ENCODE data around the gene NEK7. TPM values are rescaled to one million over a fixed set of nuclear protein-coding genes. Genes with fewer than 3 reads are reported as not detected.

NEK7 gene
- total RNA-seq, 3 donors from 2014 or later = 58.4 to 110 (median 60.3) TPM

DNA sequence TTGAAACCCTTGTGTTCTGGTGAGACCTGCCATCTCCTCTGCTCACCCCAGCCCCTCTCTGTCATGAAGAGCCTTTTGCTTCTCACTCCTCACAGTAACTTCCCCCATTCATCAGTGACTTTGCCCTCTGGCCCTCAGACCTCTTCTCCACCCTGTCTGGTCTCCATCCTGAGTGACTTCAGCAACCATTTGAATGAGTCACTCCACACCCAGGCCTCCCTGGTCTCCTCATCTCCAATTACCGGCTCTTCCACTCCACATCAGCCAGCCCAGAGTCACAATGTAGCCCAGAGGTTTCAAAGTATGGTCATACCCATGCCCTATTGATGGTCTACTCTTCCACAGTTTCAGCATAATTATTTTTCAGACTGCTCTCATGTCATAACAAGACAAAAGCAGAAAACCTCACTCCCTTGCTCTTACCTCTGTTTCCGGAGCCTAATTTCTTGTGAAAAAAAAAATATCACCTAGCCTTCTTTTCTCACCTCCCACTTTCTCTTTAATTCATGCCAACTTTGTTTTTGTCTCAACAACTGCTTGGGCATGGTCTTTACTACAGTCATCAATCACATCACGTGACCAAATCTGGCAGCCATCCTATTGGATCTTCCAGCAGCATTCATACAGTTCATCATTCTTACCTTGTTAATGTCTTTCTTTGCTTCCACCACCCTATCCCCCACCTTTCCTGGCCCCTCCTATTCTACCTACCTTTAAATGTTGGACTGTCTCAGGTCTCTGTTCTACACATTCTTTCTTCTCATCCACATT is 35.6 kb upstream of the NEK7 start:
- H3K9me3 ChIP-seq = no peaks in the 10 kb centered on the region
- intact Hi-C loops (cut with DNase I, micrococcal nuclease) = no loop called here
- no peaks in the 10 kb centered on the region for H3K4me1 ChIP-seq (ENCODE audit: low read depth)
- ATAC-seq (peak; percentile 16), DNase-seq (no peak)
- TF ChIP-seq CTCF (IDR thresholded peaks at IDR 0.05) = no peak
- H3K36me3 ChIP-seq (ENCODE audit: low read depth) = no peaks in the 10 kb centered on the region
- H3K4me3 ChIP-seq = no peak overlapping the region

DNA sequence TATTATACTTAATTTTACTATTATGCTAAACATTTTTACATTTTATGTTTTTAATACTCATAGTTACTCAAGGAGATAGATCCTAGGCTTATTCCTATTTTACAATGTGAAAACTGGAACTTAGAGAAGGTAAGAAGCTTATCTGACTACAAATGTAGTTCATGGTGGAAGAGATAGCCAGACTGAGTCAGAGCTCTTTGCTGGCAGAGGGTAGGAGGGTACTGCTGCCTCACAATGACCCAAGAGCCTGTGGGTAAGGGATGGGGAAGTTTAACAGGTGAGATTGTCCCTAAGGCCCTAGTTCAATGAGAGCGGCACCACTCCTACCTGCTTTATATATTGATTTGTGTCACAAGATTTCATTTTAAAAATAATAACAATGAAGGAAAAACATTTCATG is 34.1 kb upstream of the NEK7 start:
- H3K4me3 ChIP-seq = no peak overlapping the region
- no peaks in the 10 kb centered on the region for H3K9me3 ChIP-seq
- H3K4me1 ChIP-seq (ENCODE audit: low read depth) = no peaks in the 10 kb centered on the region
- DNase-seq (no peak), ATAC-seq (no peak)
- H3K36me3 ChIP-seq (ENCODE audit: low read depth) = no peaks in the 10 kb centered on the region
- TF ChIP-seq CTCF (IDR thresholded peaks at IDR 0.05) = no peak
- intact Hi-C loops (cut with DNase I, micrococcal nuclease) = no loop called here

GRCh38 chr1:198123133-198123532 is 33.7 kb upstream of the NEK7 start:
- H3K4me1 ChIP-seq (ENCODE audit: low read depth) = no peaks in the 10 kb centered on the region
- DNase-seq = no peak
- intact Hi-C loops (cut with DNase I, micrococcal nuclease) = no loop called here

GRCh38 chr1:198124673-198125072 is 32.1 kb upstream of the NEK7 start:
- TF ChIP-seq CTCF (IDR thresholded peaks at IDR 0.05) = no peak
- H3K36me3 ChIP-seq (ENCODE audit: low read depth) = no peaks in the 10 kb centered on the region
- ATAC-seq (no peak), DNase-seq (no peak)
- intact Hi-C loops (cut with DNase I, micrococcal nuclease) = no loop called here
- no peak overlapping the region for H3K4me3 ChIP-seq
- no peaks in the 10 kb centered on the region for H3K4me1 ChIP-seq (ENCODE audit: low read depth)
- no peaks in the 10 kb centered on the region for H3K9me3 ChIP-seq

More at GRCh38 chr1:198123133-198123532, 33.7 kb upstream of the NEK7 start:
- H3K9me3 ChIP-seq = no peaks in the 10 kb centered on the region
- ATAC-seq = no peak
- H3K4me3 ChIP-seq = no peak overlapping the region
- no peak for TF ChIP-seq CTCF (IDR thresholded peaks at IDR 0.05)
- H3K36me3 ChIP-seq (ENCODE audit: low read depth) = no peaks in the 10 kb centered on the region

DNA sequence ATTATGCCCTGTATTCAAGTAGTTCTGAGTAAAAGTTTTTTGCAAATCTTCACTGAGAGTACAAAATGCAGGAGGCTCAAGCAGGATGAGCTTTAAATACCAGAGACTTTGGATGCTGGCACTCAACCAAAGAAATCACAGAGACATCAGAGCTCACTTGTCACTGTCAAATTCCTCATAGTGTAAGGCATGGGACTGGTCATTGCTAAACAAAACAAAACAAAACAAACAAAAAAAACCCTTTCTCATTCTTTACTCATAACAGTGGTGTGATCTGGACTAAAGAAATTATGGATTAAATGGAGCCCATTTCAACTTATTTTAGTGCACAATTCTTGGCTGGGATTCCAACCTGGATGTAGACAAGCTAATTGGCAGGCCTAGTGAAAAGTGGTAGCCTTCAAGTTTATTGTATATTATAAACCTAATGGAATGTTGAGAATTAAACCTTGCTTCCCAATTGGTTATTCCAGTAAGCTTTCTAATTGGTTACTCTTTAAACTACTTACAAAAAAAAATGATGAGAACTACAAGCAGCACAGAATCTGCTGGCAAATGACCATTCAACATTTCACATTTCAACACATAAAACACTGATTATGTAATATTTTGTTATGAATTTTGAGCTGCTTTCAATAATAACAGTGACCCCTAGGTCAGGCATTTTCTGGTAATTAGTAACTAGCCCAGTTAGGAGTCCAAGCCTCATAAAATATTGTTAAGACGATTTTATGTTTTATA is 30.6 kb upstream of the NEK7 start:
- DNase-seq (no peak), ATAC-seq (no peak)
- H3K9me3 ChIP-seq = no peaks in the 10 kb centered on the region
- H3K4me1 ChIP-seq (ENCODE audit: low read depth) = no peaks in the 10 kb centered on the region
- no peaks in the 10 kb centered on the region for H3K36me3 ChIP-seq (ENCODE audit: low read depth)
- no peak for TF ChIP-seq CTCF (IDR thresholded peaks at IDR 0.05)
- intact Hi-C loops (cut with DNase I, micrococcal nuclease) = no loop called here
- no peak overlapping the region for H3K4me3 ChIP-seq
